Ishikawa (cell line): ENCODE data around the gene USP12.

Experiments
- CREB1 ChIP-seq: IDR thresholded peaks from 2 replicates; pipeline ENCODE4 v1.6.1; 2012; ENCODE audit warnings: low read depth
- EGR1 ChIP-seq: IDR thresholded peaks from 2 replicates; pipeline ENCODE4 v1.6.1; 2012
- EP300 ChIP-seq: IDR thresholded peaks from 2 replicates; pipeline ENCODE4 v1.6.1; 2012; ENCODE audit warnings: borderline replicate concordance
- MAX ChIP-seq: IDR thresholded peaks from 2 replicates; pipeline ENCODE4 v1.6.1; 2012
- NFIC ChIP-seq: IDR thresholded peaks from 2 replicates; pipeline ENCODE4 v1.6.1; 2012
- RAD21 ChIP-seq: IDR thresholded peaks from 2 replicates; pipeline ENCODE4 v1.6.1; 2012; ENCODE audit warnings: low read depth
- TCF12 ChIP-seq: IDR thresholded peaks from 2 replicates; pipeline ENCODE4 v1.6.1; 2012; ENCODE audit warnings: low read depth
- YY1 ChIP-seq: IDR thresholded peaks from 2 replicates; pipeline ENCODE4 v1.6.1; 2012; ENCODE audit warnings: low read depth

GRCh38 chr13:27035892-27036235 lies 135.7 kb downstream of the USP12 start:
- TF ChIP-seq CREB1 = no peak
- TF ChIP-seq MAX = no peak
- TF ChIP-seq RAD21 = no peak
- TF ChIP-seq YY1 = no peak
- no peak for TF ChIP-seq NFIC
- TF ChIP-seq EP300 = no peak
- TF ChIP-seq TCF12 = no peak
- no peak for TF ChIP-seq EGR1
